PC-3 (cell line): ENCODE measurements around the gene PHYKPL.

Experiments used
- EZH2phosphoT487 ChIP-seq: fragments of 300-600 bp; sonication (generic); IDR thresholded peaks from 2 replicates; pipeline ENCODE4 v1.6.1; 2018; ENCODE audit warnings: mild to moderate bottlenecking, antibody characterized with exemption, low read length, borderline replicate concordance
- TF ChIP-seq, protein P1 (sequence below): fragments of 300-600 bp; sonication (generic); conservative IDR thresholded peaks from 2 replicates; pipeline ENCODE4 v1.5.1; 2017; ENCODE audit warnings: antibody characterized with exemption, low read depth, mild to moderate bottlenecking, low read length

- TF ChIP-seq, protein P1, sequence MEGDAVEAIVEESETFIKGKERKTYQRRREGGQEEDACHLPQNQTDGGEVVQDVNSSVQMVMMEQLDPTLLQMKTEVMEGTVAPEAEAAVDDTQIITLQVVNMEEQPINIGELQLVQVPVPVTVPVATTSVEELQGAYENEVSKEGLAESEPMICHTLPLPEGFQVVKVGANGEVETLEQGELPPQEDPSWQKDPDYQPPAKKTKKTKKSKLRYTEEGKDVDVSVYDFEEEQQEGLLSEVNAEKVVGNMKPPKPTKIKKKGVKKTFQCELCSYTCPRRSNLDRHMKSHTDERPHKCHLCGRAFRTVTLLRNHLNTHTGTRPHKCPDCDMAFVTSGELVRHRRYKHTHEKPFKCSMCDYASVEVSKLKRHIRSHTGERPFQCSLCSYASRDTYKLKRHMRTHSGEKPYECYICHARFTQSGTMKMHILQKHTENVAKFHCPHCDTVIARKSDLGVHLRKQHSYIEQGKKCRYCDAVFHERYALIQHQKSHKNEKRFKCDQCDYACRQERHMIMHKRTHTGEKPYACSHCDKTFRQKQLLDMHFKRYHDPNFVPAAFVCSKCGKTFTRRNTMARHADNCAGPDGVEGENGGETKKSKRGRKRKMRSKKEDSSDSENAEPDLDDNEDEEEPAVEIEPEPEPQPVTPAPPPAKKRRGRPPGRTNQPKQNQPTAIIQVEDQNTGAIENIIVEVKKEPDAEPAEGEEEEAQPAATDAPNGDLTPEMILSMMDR, result no peak
- TF ChIP-seq EZH2phosphoT487, result no peak
Measured at GRCh38 chr5:178201221-178201926, 31.2 kb downstream of the PHYKPL start.
